ENCODE results near the gene EYA4.

DNA sequence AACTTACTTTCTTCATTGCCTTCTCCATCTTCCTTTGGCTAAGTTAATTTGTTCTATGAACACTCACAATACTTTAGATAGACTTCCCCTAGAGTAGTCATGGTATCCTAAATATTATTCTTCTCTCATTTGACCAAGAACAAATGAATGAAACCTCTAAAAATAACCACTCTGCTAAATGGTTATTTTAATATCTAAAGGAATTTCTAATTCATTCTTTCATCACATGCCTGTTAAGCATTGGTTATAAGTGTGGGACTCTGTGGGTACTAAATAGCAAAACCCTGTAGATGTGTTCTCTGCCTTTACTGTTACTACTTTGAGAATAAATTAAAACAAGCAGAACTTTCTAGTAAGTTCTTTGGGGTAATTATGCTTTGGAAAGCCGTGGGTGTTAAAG lies 138.9 kb downstream of the EYA4 start:
- TF ChIP-seq, protein P1, sequence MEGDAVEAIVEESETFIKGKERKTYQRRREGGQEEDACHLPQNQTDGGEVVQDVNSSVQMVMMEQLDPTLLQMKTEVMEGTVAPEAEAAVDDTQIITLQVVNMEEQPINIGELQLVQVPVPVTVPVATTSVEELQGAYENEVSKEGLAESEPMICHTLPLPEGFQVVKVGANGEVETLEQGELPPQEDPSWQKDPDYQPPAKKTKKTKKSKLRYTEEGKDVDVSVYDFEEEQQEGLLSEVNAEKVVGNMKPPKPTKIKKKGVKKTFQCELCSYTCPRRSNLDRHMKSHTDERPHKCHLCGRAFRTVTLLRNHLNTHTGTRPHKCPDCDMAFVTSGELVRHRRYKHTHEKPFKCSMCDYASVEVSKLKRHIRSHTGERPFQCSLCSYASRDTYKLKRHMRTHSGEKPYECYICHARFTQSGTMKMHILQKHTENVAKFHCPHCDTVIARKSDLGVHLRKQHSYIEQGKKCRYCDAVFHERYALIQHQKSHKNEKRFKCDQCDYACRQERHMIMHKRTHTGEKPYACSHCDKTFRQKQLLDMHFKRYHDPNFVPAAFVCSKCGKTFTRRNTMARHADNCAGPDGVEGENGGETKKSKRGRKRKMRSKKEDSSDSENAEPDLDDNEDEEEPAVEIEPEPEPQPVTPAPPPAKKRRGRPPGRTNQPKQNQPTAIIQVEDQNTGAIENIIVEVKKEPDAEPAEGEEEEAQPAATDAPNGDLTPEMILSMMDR (IDR thresholded peaks at IDR 0.05) = no peak
- TF ChIP-seq POLR2AphosphoS5 (IDR thresholded peaks at IDR 0.05) = no peak
- TF ChIP-seq POLR2A (IDR thresholded peaks at IDR 0.05) = no peak

All from breast epithelium (tissue), 3 donors.